Urothelium cell line (cell line): ENCODE measurements around the gene WDR5.

ENCODE experiments used
- DNase-seq: peaks from one replicate; pipeline ENCODE4 v3.0.0; 2011; ENCODE audit warnings: low spot score, mixed read lengths
- FAIRE-seq: peaks from 2 replicates; lab custom pipeline; 2011; peaks lifted over from hg19 to GRCh38; lab: Jason Lieb, UNC

Gene WDR5

GRCh38 chr9:134205672-134206310 lies 69.9 kb downstream of the WDR5 start:
- no peak for FAIRE-seq
- DNase-seq, result no peak

GRCh38 chr9:134206311-134207300 lies 70.7 kb downstream of the WDR5 start:
- no peak for FAIRE-seq

GRCh38 chr9:134208310-134208841 lies 72.5 kb downstream of the WDR5 start:
- DNase-seq, result no peak
- no peak for FAIRE-seq

More at GRCh38 chr9:134206311-134207300, 70.7 kb downstream of the WDR5 start:
- DNase-seq, result no peak

GRCh38 chr9:134208981-134209725 lies 73.3 kb downstream of the WDR5 start:
- DNase-seq (no peak), FAIRE-seq (no peak)
